Left ventricle myocardium inferior (tissue), 1 donor: ENCODE results near the gene RBM48. TPM values are rescaled to one million over a fixed set of nuclear protein-coding genes. Genes with fewer than 3 reads are reported as not detected.
A peak's percentile ranks its signal among the peaks of the same experiment; 100 is the strongest.
"Not testable (repeated sequence)": the region's sequence is repeated elsewhere in the genome, so short reads cannot be mapped to it uniquely, and the experiment has no call there.

Experiments used
- DNase-seq: peaks from one replicate; pipeline ENCODE4 v3.0.0-alpha.2; 2020
- H3K27ac ChIP-seq: fragments of 200-600 bp; replicated peaks from 2 replicates; pipeline ENCODE4 v1.8.0; 2021
- H3K27me3 ChIP-seq: fragments of 200-600 bp; 2 replicates; pipeline ENCODE4 v1.8.0; 2021; ENCODE audit warnings: low read depth
- H3K36me3 ChIP-seq: fragments of 200-600 bp; 2 replicates; pipeline ENCODE4 v1.8.0; 2021
- H3K4me1 ChIP-seq: fragments of 200-600 bp; 2 replicates; pipeline ENCODE4 v1.8.0; 2021
- H3K4me3 ChIP-seq: fragments of 200-600 bp; 2 replicates; pipeline ENCODE4 v1.8.0; 2021; ENCODE audit warnings: mild to moderate bottlenecking, moderate library complexity
- H3K9me3 ChIP-seq: fragments of 200-600 bp; replicated peaks from 2 replicates; pipeline ENCODE4 v1.8.0; 2021
- CTCF ChIP-seq: fragments of 200-600 bp; IDR thresholded peaks from 2 replicates; pipeline ENCODE4 v1.8.0; 2021; ENCODE audit warnings: antibody characterized with exemption, mild to moderate bottlenecking, borderline replicate concordance
- intact Hi-C: fragments of 100-400 bp; cut with micrococcal nuclease; formaldehyde crosslinking; loops from one replicate; pipeline ENCODE4 v1.11.0; 2022
- total RNA-seq: library from RNA; stranded (reverse); fragmentation: NEBNext Ultra II Directional; extraction: Animal tissue kit (Norgen Biotek cat#: 25700); gene quantifications from one replicate; pipeline ENCODE4 v1.2.1, GENCODE V29; 2021
- donor health status: DM: no; HTN: yes; CAD: no; lungs with severe emphysema.

Gene RBM48
- total RNA-seq, 1 donor from 2014 or later, result 14.1 TPM

DNA sequence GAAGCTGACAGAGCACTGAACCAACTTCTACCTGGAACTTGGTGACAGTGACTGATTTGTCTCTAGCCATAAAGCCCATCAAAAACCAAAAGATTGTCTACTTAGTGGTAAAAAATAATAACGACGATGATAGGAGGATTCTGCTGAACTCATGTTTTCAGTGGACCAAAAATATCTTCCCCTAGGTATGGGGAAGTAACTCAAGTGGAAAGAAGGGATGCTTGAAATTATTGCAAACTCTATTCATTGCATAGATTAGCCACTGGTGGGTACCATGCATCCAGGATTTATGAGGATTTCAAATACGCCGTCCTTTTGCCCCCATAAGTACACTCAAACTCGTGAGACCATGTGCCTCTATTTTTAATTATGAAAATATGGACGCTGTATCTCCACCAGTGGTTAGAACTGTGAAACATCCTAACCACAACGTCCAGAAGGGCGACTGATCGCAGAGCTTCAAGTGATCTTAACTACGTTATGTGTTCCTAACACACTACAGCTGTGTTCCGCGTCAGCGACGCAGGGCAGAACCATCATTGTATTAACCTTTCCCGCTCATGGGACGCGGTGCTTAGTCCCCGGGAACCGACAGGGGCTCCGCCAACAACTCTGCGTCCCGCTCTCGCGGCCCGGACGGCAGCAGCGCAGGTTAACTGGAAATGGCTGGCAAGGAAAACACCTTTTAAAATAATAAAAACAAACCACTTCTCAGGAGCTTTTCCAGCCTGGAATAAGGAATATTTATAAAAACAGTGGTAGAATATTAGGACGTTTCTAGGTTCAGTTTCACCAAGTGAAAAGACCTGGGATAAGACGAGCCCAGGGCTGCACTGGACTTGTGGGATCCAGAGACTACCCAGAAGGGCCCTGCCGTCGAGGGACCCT lies 1.1 kb upstream of the RBM48 start:
- Histone ChIP-seq H3K4me1 (peaks cover 51% of the 10 kb centered on the region), H3K9me3 (no peaks in the 10 kb centered on the region), H3K36me3 (peaks cover 30% of the 10 kb centered on the region), H3K4me3 (peak overlapping the region; percentile 86), H3K27ac (peak overlapping the region; percentile 90), H3K27me3 (no peaks in the 10 kb centered on the region)
- intact Hi-C loops, result no loop called here
- DNase-seq, result peak; percentile 31
- TF ChIP-seq CTCF, result peak; percentile 23

DNA sequence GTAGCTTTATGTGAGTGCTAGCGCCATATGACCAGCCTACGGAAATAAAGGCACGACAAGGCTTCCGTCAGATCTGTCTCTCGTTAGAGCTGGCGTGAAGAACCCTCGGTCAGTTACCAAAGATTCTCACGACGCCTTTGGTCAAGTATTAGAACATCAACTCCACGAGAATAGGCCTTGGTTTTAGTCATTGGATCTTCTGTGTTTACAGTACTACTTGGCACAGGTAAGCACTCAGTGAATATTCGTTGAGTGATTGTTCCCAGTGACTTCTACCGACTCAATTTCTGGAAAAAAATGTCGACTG lies 316 bp downstream of the RBM48 start:
- Histone ChIP-seq H3K36me3 (peaks cover 44% of the 10 kb centered on the region), H3K4me1 (peaks cover 51% of the 10 kb centered on the region), H3K27ac (peak overlapping the region; percentile 90), H3K9me3 (no peaks in the 10 kb centered on the region), H3K4me3 (peak overlapping the region; percentile 86), H3K27me3 (no peaks in the 10 kb centered on the region)
- intact Hi-C loops, result no loop called here
- TF ChIP-seq CTCF, result no peak
- no peak for DNase-seq

GRCh38 chr7:92534572-92534971 lies 6.0 kb downstream of the RBM48 start:
- Histone ChIP-seq H3K27ac (no peak overlapping the region), H3K9me3 (no peaks in the 10 kb centered on the region), H3K36me3 (peaks cover 94% of the 10 kb centered on the region), H3K27me3 (no peaks in the 10 kb centered on the region), H3K4me1 (peaks cover 30% of the 10 kb centered on the region), H3K4me3 (no peak overlapping the region)
- DNase-seq, result no peak
- no peak for TF ChIP-seq CTCF
- intact Hi-C loops, result no loop called here

- intact Hi-C loops, H3K27me3 ChIP-seq, H3K9me3 ChIP-seq, H3K36me3 ChIP-seq, H3K4me3 ChIP-seq, DNase-seq, H3K27ac ChIP-seq: not testable (repeated sequence)
- peaks cover 16% of the 10 kb centered on the region for H3K4me1 ChIP-seq
Measured at GRCh38 chr7:92543542-92543941, 14.9 kb downstream of the RBM48 start.

- H3K4me3 ChIP-seq, H3K36me3 ChIP-seq, DNase-seq, H3K27ac ChIP-seq, H3K9me3 ChIP-seq, intact Hi-C loops, H3K27me3 ChIP-seq: not testable (repeated sequence)
- H3K4me1 ChIP-seq, result peaks cover 32% of the 10 kb centered on the region
Measured at GRCh38 chr7:92545116-92545515, 16.5 kb downstream of the RBM48 start.

DNA sequence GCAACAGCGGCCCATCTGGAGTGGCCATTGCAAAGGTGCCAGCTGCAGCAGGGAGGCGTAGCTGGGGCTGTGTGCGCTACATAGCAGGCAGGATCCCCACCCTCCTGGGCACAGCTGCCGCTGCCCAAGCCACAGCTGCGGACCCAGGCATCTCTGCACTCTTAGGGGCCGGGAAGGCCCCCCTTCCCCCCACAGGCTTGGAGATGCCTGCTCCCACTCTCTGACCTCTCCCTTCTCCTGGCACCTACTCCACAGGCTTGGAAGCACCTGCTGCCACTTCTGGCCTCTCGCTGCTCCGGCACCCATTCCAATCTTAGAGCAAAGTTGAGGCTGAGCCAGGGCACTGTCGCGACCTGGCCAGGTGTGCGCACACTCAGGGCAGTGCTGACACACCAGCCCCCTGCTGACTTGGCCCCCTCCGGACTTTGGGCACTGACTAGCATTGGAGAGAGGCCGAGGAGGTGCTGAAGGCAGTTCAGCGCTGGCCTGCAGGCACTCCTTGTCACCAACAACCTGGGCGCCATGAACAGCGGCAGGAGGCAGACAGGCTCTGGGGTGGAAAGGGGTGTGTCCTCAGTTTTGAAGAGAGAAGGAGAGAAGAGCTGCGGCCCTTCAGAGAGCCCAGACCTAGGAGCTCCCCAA lies 18.4 kb downstream of the RBM48 start:
- Histone ChIP-seq H3K9me3 (no peaks in the 10 kb centered on the region), H3K27me3 (no peaks in the 10 kb centered on the region), H3K4me1 (peaks cover 34% of the 10 kb centered on the region), H3K36me3 (no peaks in the 10 kb centered on the region), H3K27ac (peak overlapping the region; percentile 66), H3K4me3 (no peak overlapping the region)
- DNase-seq, result no peak
- no peak for TF ChIP-seq CTCF
- intact Hi-C loops, result no loop called here
